A549 (cell line): Measurements from ENCODE around the gene CDH16. TPM values are rescaled to one million over a fixed set of nuclear protein-coding genes. Genes with fewer than 3 reads are reported as not detected.

Source experiments
- ATAC-seq, 2 experiments: fragments of 200-7000 bp in 1 of 2; fragments of >200 bp in 1 of 2; cut with Nextera tagmentation in 1 of 2; cut with Tn5 transposase in 1 of 2; 3 replicates each; pipeline versions ENCODE4 v1.8.0 to v1.9.1; 2018 to 2020; ENCODE audit warnings: mild to moderate bottlenecking in 1 of 2, moderate library complexity in 1 of 2
- CTCF ChIA-PET: fragments of 300-600 bp; sonication (Branson Sonifier 250); formaldehyde crosslinking; extraction: SDS; loops from one replicate; lab custom pipeline; 2021; ENCODE audit warnings: antibody characterized with exemption, inconsistent platforms; lab: Yijun Ruan, JAX
- POLR2A ChIA-PET: fragments of 350-600 bp; formaldehyde crosslinking; extraction: SDS; loops from one replicate; lab custom pipeline; 2021; ENCODE audit warnings: antibody characterized with exemption, inconsistent platforms; lab: Yijun Ruan, JAX
- DNase-seq, 2 experiments: peaks; one replicate each; pipeline versions ENCODE4 v3.0.0 to v3.0.0-alpha.2; 2011 to 2016; ENCODE audit warnings: low read depth in 1 of 2, low spot score in 1 of 2
- FAIRE-seq: peaks from 2 replicates; lab custom pipeline; 2011; peaks lifted over from hg19 to GRCh38; lab: Jason Lieb, UNC
- H3K27ac ChIP-seq, 2 experiments: fragments of >200 bp; sonication (Bioruptor Twin); formaldehyde crosslinking; 3 replicates each; pipeline ENCODE4 v1.5.1; 2016 to 2017
- H3K4me1 ChIP-seq: fragments of >200 bp; sonication (Bioruptor Twin); formaldehyde crosslinking; 3 replicates; pipeline ENCODE4 v1.6.1; 2016
- H3K4me2 ChIP-seq: fragments of >200 bp; sonication (Bioruptor Twin); formaldehyde crosslinking; 3 replicates; pipeline ENCODE4 v1.6.1; 2016
- H3K4me3 ChIP-seq: fragments of >200 bp; sonication (Bioruptor Twin); formaldehyde crosslinking; 3 replicates; pipeline ENCODE4 v1.5.1; 2016
- H3K9me3 ChIP-seq: fragments of >200 bp; sonication (Bioruptor Twin); formaldehyde crosslinking; 3 replicates; pipeline ENCODE4 v1.6.1; 2016
- ATOH8 ChIP-seq: fragments of 250-450 bp; sonication (Bioruptor Pico); IDR thresholded peaks from 2 replicates; pipeline ENCODE4 v1.5.0; 2020; ENCODE audit warnings: low read depth, mild to moderate bottlenecking, moderate library complexity
- BCL3 ChIP-seq: fragments of >200 bp; sonication (Bioruptor Twin); formaldehyde crosslinking; IDR thresholded peaks from 3 replicates; pipeline ENCODE4 v1.6.1; 2016
- CBX2 ChIP-seq: fragments of 200-600 bp; sonication (generic); IDR thresholded peaks from 2 replicates; pipeline ENCODE4 v1.6.1; 2016; ENCODE audit warnings: low read depth, mild to moderate bottlenecking, borderline replicate concordance
- CBX8 ChIP-seq: fragments of 200-600 bp; sonication (generic); IDR thresholded peaks from 2 replicates; pipeline ENCODE4 v1.6.1; 2016
- CEBPB ChIP-seq, 2 experiments: fragments of >200 bp in 1 of 2; sonication (Bioruptor Twin) in 1 of 2; formaldehyde crosslinking in 1 of 2; IDR thresholded peaks; 2 replicates each; pipeline ENCODE4 v1.6.1; 2012 to 2016
- E2F6 ChIP-seq: IDR thresholded peaks from 2 replicates; pipeline ENCODE4 v1.6.1; 2012; ENCODE audit warnings: low read depth, borderline replicate concordance
- EHF ChIP-seq: fragments of 250-450 bp; sonication (Bioruptor Pico); IDR thresholded peaks from 2 replicates; pipeline ENCODE4 v1.5.0; 2020; ENCODE audit warnings: mild to moderate bottlenecking
- EHMT2 ChIP-seq: fragments of 200-600 bp; sonication (generic); IDR thresholded peaks from 2 replicates; pipeline ENCODE4 v1.6.1; 2016; ENCODE audit warnings: antibody characterized with exemption, low read depth, mild to moderate bottlenecking, moderate library complexity
- ELK1 ChIP-seq: fragments of 150-350 bp; IDR thresholded peaks from 2 replicates; pipeline ENCODE4 v1.6.1; 2014; ENCODE audit warnings: low read depth, mild to moderate bottlenecking, low read length
- ESRRA ChIP-seq: fragments of 150-350 bp; IDR thresholded peaks from 2 replicates; pipeline ENCODE4 v1.6.1; 2014; ENCODE audit warnings: mild to moderate bottlenecking, low read length, borderline replicate concordance
- FOSL2 ChIP-seq, 2 experiments: fragments of 450-650 bp in 1 of 2; fragments of >200 bp in 1 of 2; sonication (Bioruptor Twin) in 1 of 2; formaldehyde crosslinking; IDR thresholded peaks; 2 replicates each; pipeline versions ENCODE4 v1.5.0 to v1.6.1; 2016 to 2020; ENCODE audit warnings: mild to moderate bottlenecking in 1 of 2, moderate library complexity in 1 of 2
- HOXA7 ChIP-seq: fragments of 250-450 bp; sonication (Bioruptor Pico); IDR thresholded peaks from 2 replicates; pipeline ENCODE4 v1.5.0; 2020; ENCODE audit warnings: mild to moderate bottlenecking, moderate library complexity
- HOXB13 ChIP-seq: fragments of 250-450 bp; sonication (Bioruptor Pico); IDR thresholded peaks from 2 replicates; pipeline ENCODE4 v1.5.0; 2020; ENCODE audit warnings: low read depth, mild to moderate bottlenecking, moderate library complexity
- KDM5A ChIP-seq: fragments of 200-600 bp; sonication (generic); IDR thresholded peaks from 2 replicates; pipeline ENCODE4 v1.6.1; 2016; ENCODE audit warnings: antibody characterized with exemption, mild to moderate bottlenecking
- MAFK ChIP-seq: fragments of 450-650 bp; IDR thresholded peaks from 2 replicates; pipeline ENCODE4 v1.6.1; 2014; ENCODE audit not compliant: partially characterized antibody
- MAX ChIP-seq: IDR thresholded peaks from 2 replicates; pipeline ENCODE4 v1.6.1; 2012
- MAZ ChIP-seq: fragments of 150-350 bp; IDR thresholded peaks from 2 replicates; pipeline ENCODE4 v1.6.1; 2014; ENCODE audit warnings: antibody characterized with exemption, low read depth, low read length, borderline replicate concordance
- MYC ChIP-seq: IDR thresholded peaks from 2 replicates; pipeline ENCODE4 v1.6.1; 2012; ENCODE audit warnings: mild to moderate bottlenecking, inconsistent platforms, low read length, improper control_type of control experiment, borderline replicate concordance
- NFE2L2 ChIP-seq: fragments of 150-350 bp; conservative IDR thresholded peaks from 2 replicates; pipeline ENCODE4 v1.6.1; 2014; ENCODE audit warnings: low read length
- RFX5 ChIP-seq: fragments of 450-650 bp; IDR thresholded peaks from 2 replicates; pipeline ENCODE4 v1.7.1; 2014; ENCODE audit warnings: antibody characterized with exemption, mild to moderate bottlenecking, moderate library complexity
- RNF2 ChIP-seq: fragments of 200-600 bp; sonication (generic); IDR thresholded peaks from 2 replicates; pipeline ENCODE4 v1.6.1; 2016; ENCODE audit warnings: low read depth, mild to moderate bottlenecking, antibody characterized with exemption, moderate library complexity, borderline replicate concordance
- SMC3 ChIP-seq: fragments of >200 bp; sonication (Bioruptor Twin); formaldehyde crosslinking; IDR thresholded peaks from 3 replicates; pipeline ENCODE4 v1.6.1; 2018; ENCODE audit warnings: inconsistent platforms
- SREBF2 ChIP-seq: fragments of 450-650 bp; IDR thresholded peaks from 2 replicates; pipeline ENCODE4 v1.6.1; 2014; ENCODE audit warnings: mild to moderate bottlenecking, moderate library complexity
- TFCP2L1 ChIP-seq: fragments of 250-450 bp; sonication (Bioruptor Pico); IDR thresholded peaks from 2 replicates; pipeline ENCODE4 v1.5.0; 2021; ENCODE audit warnings: mild to moderate bottlenecking
- USF2 ChIP-seq: fragments of 450-650 bp; IDR thresholded peaks from 2 replicates; pipeline ENCODE4 v1.6.1; 2014; ENCODE audit warnings: antibody characterized with exemption
- ZFP36 ChIP-seq: fragments of 450-650 bp; IDR thresholded peaks from 2 replicates; pipeline ENCODE4 v1.6.1; 2014; ENCODE audit warnings: borderline replicate concordance; ENCODE audit not compliant: partially characterized antibody
- ZNF302 ChIP-seq: fragments of 250-450 bp; sonication (Bioruptor Pico); IDR thresholded peaks from 2 replicates; pipeline ENCODE4 v1.9.0; 2021; ENCODE audit warnings: inconsistent platforms, mild to moderate bottlenecking, moderate library complexity
- ZSCAN20 ChIP-seq: fragments of 250-450 bp; sonication (Bioruptor Pico); IDR thresholded peaks from 2 replicates; pipeline ENCODE4 v1.8.0; 2022; ENCODE audit warnings: mild to moderate bottlenecking, moderate library complexity
- WGBS: methylation state at CpG from one replicate; pipeline ENCODE4 v1.1.6; 2017; ENCODE audit errors: missing lambda C conversion rate; 5-methylcytosine and 5-hydroxymethylcytosine counted together
- polyA plus RNA-seq, 4 experiments: library from polyadenylated mRNA; depleted of rRNA in 3 of 4; stranded (reverse); fragments of >200 nt; fragmentation: RNase III in 1 of 4; extraction: RNeasy Plus Mini Kit Qiagen cat#74134 plus additional on column Dnase treatment in 1 of 4; gene quantifications; 2 replicates in 3 of 4; 3 replicates in 1 of 4; pipeline ENCODE4 v1.2.3, GENCODE V29; 2011 to 2017

The CDH16 gene
- polyA plus RNA-seq, 2 of the 4 experiments (the other 2 are of a cell fraction): 0.18 to 0.25 TPM

GRCh38 chr16:66917741-66918140 is 944 bp downstream of the CDH16 start:
- ATAC-seq (no peak), DNase-seq (no peak), FAIRE-seq (no peak)
- 82% methylated on average over 8 of the region's 9 CpGs for WGBS
- ChIA-PET POLR2A (no interaction called here), CTCF (interaction anchor here (1.0 to 40.8 kb wide), 5 partner anchors 3 to 237 kb away, joined by 3 to 837 read pairs (median 7); partner anchors contain the start of genes CDH16, PDP2 and RRAD)
- no peak overlapping the region for H3K4me3 ChIP-seq
- peaks cover 9% of the 10 kb centered on the region; the same call in 1 of the 3 replicates for H3K4me1 ChIP-seq
- H3K9me3 ChIP-seq: no peaks in the 10 kb centered on the region
- no peak for TF ChIP-seq ATOH8 (CRISPR knock-in tag)
- TF ChIP-seq CBX2: no peak
- no peak for TF ChIP-seq EHMT2
- TF ChIP-seq RFX5: no peak
- no peak for TF ChIP-seq MAFK
- TF ChIP-seq RNF2: no peak
- no peak for TF ChIP-seq TFCP2L1 (CRISPR knock-in tag)
- TF ChIP-seq FOSL2 (IDR thresholded peaks at IDR 0.05): no peak
- TF ChIP-seq FOSL2 (CRISPR knock-in tag; IDR thresholded peaks at IDR 0.05): no peak
- H3K4me2 ChIP-seq: no peak overlapping the region
- H3K27ac ChIP-seq: peak overlapping the region in 1 of 2 experiments; percentile 1; a peak in 1 of 6 replicates

- no peak overlapping the region for H3K27ac ChIP-seq
- POLR2A ChIA-PET: no interaction called here
- no peaks in the 10 kb centered on the region for H3K9me3 ChIP-seq
- TF ChIP-seq NFE2L2 (no peak), SMC3 (no peak), HOXA7 (CRISPR knock-in tag) (no peak), ELK1 (no peak), MAZ (no peak), CEBPB (IDR thresholded peaks at IDR 0.05) (no peak), ZSCAN20 (CRISPR knock-in tag) (no peak), ZFP36 (no peak), MYC (no peak), EHF (CRISPR knock-in tag) (no peak), CBX8 (no peak)
- TF ChIP-seq, all 56 proteins: peak for 0
- CTCF ChIA-PET: interaction anchor here (0.7 to 40.8 kb wide), 6 partner anchors 2 to 268 kb away, joined by 3 to 837 read pairs (median 3); partner anchors contain the start of genes CDH16, PDP2 and RRAD
- FAIRE-seq: no peak
- 61% methylated on average over 6 of the region's 6 CpGs for WGBS
- no peak for ATAC-seq
- Histone ChIP-seq H3K4me2 (no peak overlapping the region), H3K4me1 (peaks cover 9% of the 10 kb centered on the region; the same call in 1 of the 3 replicates), H3K4me3 (no peak overlapping the region)
- no peak for DNase-seq
Measured at GRCh38 chr16:66916518-66916917, 2.2 kb downstream of the CDH16 start.

- WGBS: 10% methylated on average over 1 of the region's 7 CpGs
- ChIA-PET POLR2A (no interaction called here), CTCF (interaction anchor here (29.9 to 40.8 kb wide), 2 partner anchors 0 to 16 kb away, joined by 837 read pairs; partner anchors contain the start of genes CDH16, PDP2 and RRAD)
- H3K27ac ChIP-seq: no peak overlapping the region
- TF ChIP-seq MYC: no peak
- TF ChIP-seq HOXB13 (CRISPR knock-in tag): no peak
- TF ChIP-seq BCL3: no peak
- TF ChIP-seq ESRRA: no peak
- no peak for TF ChIP-seq E2F6
- no peak for TF ChIP-seq MAFK
- TF ChIP-seq ZSCAN20 (CRISPR knock-in tag): no peak
- no peak for TF ChIP-seq MAX
- no peak for TF ChIP-seq ZNF302 (CRISPR knock-in tag)
- no peak for TF ChIP-seq SREBF2
- TF ChIP-seq KDM5A: no peak
- no peak for TF ChIP-seq RNF2
- TF ChIP-seq EHF (CRISPR knock-in tag): no peak
- TF ChIP-seq USF2: no peak
- TF ChIP-seq NFE2L2: no peak
- ATAC-seq: no peak
- H3K4me1 ChIP-seq: peaks cover 16% of the 10 kb centered on the region; the same call in 1 of the 3 replicates
- no peak overlapping the region for H3K4me3 ChIP-seq
- DNase-seq: no peak
- H3K4me2 ChIP-seq: no peak overlapping the region
- no peaks in the 10 kb centered on the region for H3K9me3 ChIP-seq
- FAIRE-seq: no peak
Measured at GRCh38 chr16:66915041-66915440, 3.6 kb downstream of the CDH16 start.
